OCI-LY7 (cell line): ENCODE data around the gene CALR3.

Experiments
- CTCF ChIP-seq: fragments of 200-600 bp; sonication (generic); conservative IDR thresholded peaks from 2 replicates; pipeline ENCODE4 v1.5.1; 2014; ENCODE audit warnings: mild to moderate bottlenecking, antibody characterized with exemption, low read length, moderate library complexity, mixed read lengths
- EZH2phosphoT487 ChIP-seq: fragments of 200-600 bp; sonication (generic); IDR thresholded peaks from 2 replicates; pipeline ENCODE4 v1.6.1; 2018; ENCODE audit warnings: low read depth, borderline replicate concordance, mild to moderate bottlenecking, mixed run types, antibody characterized with exemption, low read length, moderate library complexity, mixed read lengths

- no peak for TF ChIP-seq CTCF
- TF ChIP-seq EZH2phosphoT487: no peak
These were observed 13.2 kb downstream of the CALR3 start for GRCh38 chr19:16482745-16483144.
